Neural progenitor cell (in vitro differentiated cells): ENCODE measurements around the gene PPP3R1. TPM values are rescaled to one million over a fixed set of nuclear protein-coding genes. Genes with fewer than 3 reads are reported as not detected.
A peak's percentile ranks its signal among the peaks of the same experiment; 100 is the strongest.

Experiments
- DNase-seq: peaks from one replicate; pipeline ENCODE4 v3.0.0-alpha.2; 2016; ENCODE audit warnings: low spot score
- H2AFZ ChIP-seq: fragments of 200-600 bp; sonication (generic); replicated peaks from 2 replicates; pipeline ENCODE4 v1.6.1; 2016; ENCODE audit warnings: antibody characterized with exemption
- H3F3A ChIP-seq: fragments of 200-600 bp; sonication (generic); 2 replicates; pipeline ENCODE4 v1.6.1; 2016; ENCODE audit warnings: antibody characterized with exemption, low read depth
- H3K27ac ChIP-seq: fragments of 200-600 bp; sonication (generic); 2 replicates; pipeline ENCODE4 v1.5.1; 2016; ENCODE audit warnings: mild to moderate bottlenecking
- H3K27me3 ChIP-seq: fragments of 200-600 bp; sonication (generic); 2 replicates; pipeline ENCODE4 v1.6.1; 2016; ENCODE audit warnings: mild to moderate bottlenecking, moderate library complexity
- H3K36me3 ChIP-seq: fragments of 200-600 bp; sonication (generic); 2 replicates; pipeline ENCODE4 v1.5.1; 2016
- H3K4me1 ChIP-seq: fragments of 200-600 bp; sonication (generic); 2 replicates; pipeline ENCODE4 v1.6.1; 2016; ENCODE audit warnings: mixed run types
- H3K4me2 ChIP-seq: fragments of 200-600 bp; sonication (generic); 2 replicates; pipeline ENCODE4 v1.6.1; 2016
- H3K4me3 ChIP-seq: fragments of 200-600 bp; sonication (generic); 2 replicates; pipeline ENCODE4 v1.5.1; 2016
- H3K79me2 ChIP-seq: fragments of 200-600 bp; sonication (generic); 2 replicates; pipeline ENCODE4 v1.6.1; 2016; ENCODE audit warnings: low read depth
- H3K9ac ChIP-seq: fragments of 200-600 bp; sonication (generic); 2 replicates; pipeline ENCODE4 v1.6.1; 2016
- H3K9me3 ChIP-seq: fragments of 200-600 bp; sonication (generic); 2 replicates; pipeline ENCODE4 v1.5.1; 2016; ENCODE audit warnings: low read depth
- H4K20me1 ChIP-seq: fragments of 200-600 bp; sonication (generic); 2 replicates; pipeline ENCODE4 v1.6.1; 2016; ENCODE audit warnings: low read depth
- H3K27ac Mint-ChIP-seq: 3 replicates; pipeline ENCODE4 v1.8.0; 2021; ENCODE audit warnings: mixed read lengths
- H3K27me3 Mint-ChIP-seq: 2 replicates; pipeline ENCODE4 v1.8.0; 2022; ENCODE audit warnings: low read depth, mild to moderate bottlenecking, inconsistent platforms, moderate library complexity, mixed read lengths; ENCODE audit not compliant: insufficient read depth
- H3K36me3 Mint-ChIP-seq: 3 replicates; pipeline ENCODE4 v1.8.0; 2021; ENCODE audit warnings: mixed read lengths
- H3K4me1 Mint-ChIP-seq: 3 replicates; pipeline ENCODE4 v1.8.0; 2021; ENCODE audit warnings: mixed read lengths
- H3K4me3 Mint-ChIP-seq: 3 replicates; pipeline ENCODE4 v1.8.0; 2021; ENCODE audit warnings: mild to moderate bottlenecking, moderate library complexity, mixed read lengths
- H3K9me3 Mint-ChIP-seq: 3 replicates; pipeline ENCODE4 v1.8.0; 2020; ENCODE audit warnings: mixed read lengths
- EZH2 ChIP-seq: fragments of 200-600 bp; sonication (generic); IDR thresholded peaks from 2 replicates; pipeline ENCODE4 v1.6.1; 2017; ENCODE audit warnings: antibody characterized with exemption, mild to moderate bottlenecking, moderate library complexity
- EZH2phosphoT487 ChIP-seq: fragments of 200-600 bp; sonication (generic); IDR thresholded peaks from 2 replicates; pipeline ENCODE4 v1.6.1; 2017; ENCODE audit warnings: antibody characterized with exemption
- total RNA-seq: library from RNA; depleted of rRNA; stranded (reverse); fragments of >200 nt; gene quantifications from 2 replicates; pipeline ENCODE4 v1.2.3, GENCODE V29; 2015; ENCODE audit warnings: low replicate concordance
- TF ChIP-seq, protein P1 (sequence below): fragments of 200-600 bp; sonication (generic); IDR thresholded peaks from 2 replicates; pipeline ENCODE4 v1.5.1; 2017; ENCODE audit warnings: antibody characterized with exemption, mild to moderate bottlenecking

PPP3R1 gene
- total RNA-seq, 1 donor from 2014 or later: 41.4 TPM

DNA sequence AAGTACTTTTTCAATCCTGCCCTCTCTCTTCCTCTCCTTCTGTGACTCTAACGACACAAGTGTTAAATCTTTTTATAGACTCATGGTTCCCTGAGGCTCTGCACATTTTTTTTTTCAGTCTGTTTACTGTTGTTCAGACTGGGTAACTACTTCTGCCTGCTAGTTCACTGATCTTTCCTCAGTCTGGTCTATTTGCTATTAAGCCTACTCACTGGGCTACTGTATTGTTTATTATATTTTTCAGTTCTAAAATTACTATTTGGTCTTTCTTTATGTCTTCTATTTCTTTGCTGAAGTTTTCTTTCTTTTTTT lies 21.3 kb downstream of the PPP3R1 start:
- TF ChIP-seq EZH2phosphoT487 (no peak), EZH2 (no peak)
- TF ChIP-seq, protein P1, sequence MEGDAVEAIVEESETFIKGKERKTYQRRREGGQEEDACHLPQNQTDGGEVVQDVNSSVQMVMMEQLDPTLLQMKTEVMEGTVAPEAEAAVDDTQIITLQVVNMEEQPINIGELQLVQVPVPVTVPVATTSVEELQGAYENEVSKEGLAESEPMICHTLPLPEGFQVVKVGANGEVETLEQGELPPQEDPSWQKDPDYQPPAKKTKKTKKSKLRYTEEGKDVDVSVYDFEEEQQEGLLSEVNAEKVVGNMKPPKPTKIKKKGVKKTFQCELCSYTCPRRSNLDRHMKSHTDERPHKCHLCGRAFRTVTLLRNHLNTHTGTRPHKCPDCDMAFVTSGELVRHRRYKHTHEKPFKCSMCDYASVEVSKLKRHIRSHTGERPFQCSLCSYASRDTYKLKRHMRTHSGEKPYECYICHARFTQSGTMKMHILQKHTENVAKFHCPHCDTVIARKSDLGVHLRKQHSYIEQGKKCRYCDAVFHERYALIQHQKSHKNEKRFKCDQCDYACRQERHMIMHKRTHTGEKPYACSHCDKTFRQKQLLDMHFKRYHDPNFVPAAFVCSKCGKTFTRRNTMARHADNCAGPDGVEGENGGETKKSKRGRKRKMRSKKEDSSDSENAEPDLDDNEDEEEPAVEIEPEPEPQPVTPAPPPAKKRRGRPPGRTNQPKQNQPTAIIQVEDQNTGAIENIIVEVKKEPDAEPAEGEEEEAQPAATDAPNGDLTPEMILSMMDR: no peak
- H3K36me3 Mint-ChIP-seq: peaks cover 6% of the 10 kb centered on the region
- Histone ChIP-seq H3K9ac (no peak overlapping the region), H3K9me3 (no peaks in the 10 kb centered on the region), H4K20me1 (peaks cover 89% of the 10 kb centered on the region), H3K4me2 (no peak overlapping the region), H3K4me1 (peaks cover 14% of the 10 kb centered on the region), H3K79me2 (peaks cover 98% of the 10 kb centered on the region), H2AFZ (no peak overlapping the region), H3K4me3 (no peak overlapping the region), H3K36me3 (no peaks in the 10 kb centered on the region), H3K27me3 (no peaks in the 10 kb centered on the region), H3F3A (peaks cover 13% of the 10 kb centered on the region), H3K27ac (peak overlapping the region; percentile 70)
- H3K4me3 Mint-ChIP-seq: no peak overlapping the region
- peaks cover 2% of the 10 kb centered on the region for H3K4me1 Mint-ChIP-seq
- no peak for DNase-seq
- no peaks in the 10 kb centered on the region for H3K27me3 Mint-ChIP-seq
- H3K9me3 Mint-ChIP-seq: no peaks in the 10 kb centered on the region
- no peak overlapping the region for H3K27ac Mint-ChIP-seq

DNA sequence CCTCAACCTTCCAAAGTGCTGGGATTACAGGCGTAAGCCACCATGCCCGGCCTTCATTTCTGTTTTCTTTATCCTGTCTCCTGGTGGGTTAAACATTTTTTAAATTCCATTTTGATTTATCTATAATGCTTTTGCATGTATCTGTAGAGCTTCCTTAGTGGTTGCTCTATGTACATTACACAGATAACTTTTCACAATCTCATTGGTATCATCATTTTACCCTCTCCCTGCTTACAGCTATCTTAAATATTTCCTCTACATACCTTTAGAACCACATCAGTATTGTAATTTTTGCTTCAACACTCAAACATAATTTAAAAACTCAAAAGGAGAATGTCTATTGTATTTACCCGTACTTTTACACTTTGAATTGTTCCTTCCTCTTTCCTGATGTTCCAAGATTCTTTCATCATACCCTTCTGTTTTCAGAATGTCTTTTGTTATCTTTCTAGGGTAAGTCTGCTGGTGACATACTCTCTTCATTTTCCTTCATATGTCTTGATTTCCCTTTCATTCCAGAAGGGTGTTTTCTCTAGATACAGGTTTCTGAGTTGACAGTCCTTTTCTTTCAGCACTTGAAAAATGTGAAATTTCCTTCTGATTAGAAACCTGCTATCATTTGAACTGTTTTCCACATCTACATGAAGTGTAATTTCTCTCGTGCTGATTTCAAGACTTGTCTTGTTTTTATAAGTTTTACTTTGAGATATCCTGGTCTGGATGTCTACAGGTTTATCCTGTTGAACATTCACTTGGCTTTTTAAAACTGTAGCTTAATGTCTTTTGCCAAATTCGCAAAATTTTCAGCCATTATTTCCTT lies 21.9 kb downstream of the PPP3R1 start:
- H3K27ac ChIP-seq: peak overlapping the region; percentile 70
- H3K4me1 ChIP-seq: peaks cover 14% of the 10 kb centered on the region
- Mint-ChIP-seq H3K27ac (no peak overlapping the region), H3K36me3 (peaks cover 5% of the 10 kb centered on the region), H3K9me3 (no peaks in the 10 kb centered on the region), H3K4me1 (peaks cover 2% of the 10 kb centered on the region), H3K27me3 (no peaks in the 10 kb centered on the region), H3K4me3 (no peak overlapping the region)
- TF ChIP-seq EZH2phosphoT487 (no peak), EZH2 (no peak)
- TF ChIP-seq, protein P1: no peak
- H4K20me1 ChIP-seq: peaks cover 89% of the 10 kb centered on the region
- H3F3A ChIP-seq: peaks cover 13% of the 10 kb centered on the region
- no peaks in the 10 kb centered on the region for H3K9me3 ChIP-seq
- H3K4me3 ChIP-seq: no peak overlapping the region
- no peak overlapping the region for H3K9ac ChIP-seq
- H2AFZ ChIP-seq: no peak overlapping the region
- DNase-seq: no peak
- H3K4me2 ChIP-seq: no peak overlapping the region
- no peaks in the 10 kb centered on the region for H3K36me3 ChIP-seq
- no peaks in the 10 kb centered on the region for H3K27me3 ChIP-seq
- H3K79me2 ChIP-seq: peaks cover 98% of the 10 kb centered on the region

DNA sequence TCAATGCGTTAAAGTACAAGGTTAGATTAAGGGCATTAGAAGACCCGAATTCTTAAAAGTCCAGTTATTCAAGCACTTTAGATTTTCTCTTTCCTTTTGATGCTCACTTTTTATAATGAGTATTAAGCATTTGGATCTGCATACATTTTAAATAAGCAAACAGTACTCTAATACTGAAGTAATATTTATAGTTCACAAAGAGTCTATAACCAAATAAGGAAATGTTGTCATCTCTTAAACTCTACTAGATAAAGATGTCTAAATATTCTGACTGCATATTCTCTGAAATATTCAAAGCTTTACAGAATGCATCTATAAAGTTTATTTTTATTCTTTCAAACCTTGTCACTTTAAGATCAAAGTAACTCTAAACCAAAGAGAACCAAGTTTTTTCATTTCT lies 25.5 kb downstream of the PPP3R1 start:
- no peak overlapping the region for H2AFZ ChIP-seq
- H3K9ac ChIP-seq: no peak overlapping the region
- no peaks in the 10 kb centered on the region for H3K9me3 ChIP-seq
- H4K20me1 ChIP-seq: peaks cover 94% of the 10 kb centered on the region
- H3K4me2 ChIP-seq: no peak overlapping the region
- H3K4me3 ChIP-seq: no peak overlapping the region
- H3K36me3 Mint-ChIP-seq: peaks cover 20% of the 10 kb centered on the region
- H3K79me2 ChIP-seq: peaks cover 100% of the 10 kb centered on the region
- H3K27me3 ChIP-seq: no peaks in the 10 kb centered on the region
- no peak overlapping the region for H3K4me3 Mint-ChIP-seq
- H3K4me1 Mint-ChIP-seq: peaks cover 2% of the 10 kb centered on the region
- H3K27ac Mint-ChIP-seq: no peak overlapping the region
- no peaks in the 10 kb centered on the region for H3K36me3 ChIP-seq
- H3K4me1 ChIP-seq: peaks cover 13% of the 10 kb centered on the region
- H3K9me3 Mint-ChIP-seq: peaks cover 7% of the 10 kb centered on the region
- no peak for DNase-seq
- no peaks in the 10 kb centered on the region for H3K27me3 Mint-ChIP-seq
- H3F3A ChIP-seq: peaks cover 5% of the 10 kb centered on the region
- TF ChIP-seq, protein P1: no peak
- TF ChIP-seq EZH2phosphoT487: no peak
- no peak for TF ChIP-seq EZH2
- H3K27ac ChIP-seq: no peak overlapping the region
